GM20000 (cell line): ENCODE measurements around the gene CCDC152.

Experiments used
- DNase-seq: peaks from one replicate; pipeline ENCODE4 v3.0.0; 2012; ENCODE audit warnings: low spot score
- CTCF ChIP-seq: IDR thresholded peaks from 2 replicates; pipeline ENCODE4 v1.5.1; 2012; ENCODE audit warnings: mild to moderate bottlenecking, control low read depth; ENCODE audit errors: extremely low read depth, missing control alignments

The CCDC152 gene

GRCh38 chr5:42740920-42741319 lies 15.7 kb upstream of the CCDC152 start:
- DNase-seq = no peak
- no peak for TF ChIP-seq CTCF

- no peak for TF ChIP-seq CTCF
- DNase-seq = no peak
Measured at GRCh38 chr5:42745426-42745825, 11.2 kb upstream of the CCDC152 start.

GRCh38 chr5:42745856-42746255 lies 10.8 kb upstream of the CCDC152 start:
- no peak for TF ChIP-seq CTCF
- no peak for DNase-seq

GRCh38 chr5:42749020-42749419 lies 7.6 kb upstream of the CCDC152 start:
- TF ChIP-seq CTCF = no peak
- no peak for DNase-seq

GRCh38 chr5:42750507-42750906 lies 6.1 kb upstream of the CCDC152 start:
- no peak for TF ChIP-seq CTCF
- DNase-seq = no peak

- DNase-seq = no peak
- no peak for TF ChIP-seq CTCF
Measured at GRCh38 chr5:42751044-42751443, 5.6 kb upstream of the CCDC152 start.

GRCh38 chr5:42753099-42753498 lies 3.5 kb upstream of the CCDC152 start:
- DNase-seq = no peak
- TF ChIP-seq CTCF = no peak
